H9 (cell line): Measurements from ENCODE around the gene SQOR. TPM values are rescaled to one million over a fixed set of nuclear protein-coding genes. Genes with fewer than 3 reads are reported as not detected.

Experiments used
- DNase-seq: peaks from one replicate; pipeline ENCODE4 v3.0.0-alpha.2; 2017
- H2AFZ ChIP-seq: one replicate; pipeline ENCODE4 v1.6.1; 2013; ENCODE audit warnings: mild to moderate bottlenecking, low read length, control low read depth, moderate library complexity
- H2AK5ac ChIP-seq: 2 replicates; pipeline ENCODE4 v1.6.1; 2013; ENCODE audit warnings: low read length, control low read depth, mixed read lengths; ENCODE audit not compliant: insufficient read length
- H2BK120ac ChIP-seq: one replicate; pipeline ENCODE4 v1.6.1; 2013; ENCODE audit warnings: low read depth, mild to moderate bottlenecking, low read length, control low read depth, inconsistent platforms; ENCODE audit not compliant: poor library complexity, severe bottlenecking
- H2BK12ac ChIP-seq: 2 replicates; pipeline ENCODE4 v1.6.1; 2013; ENCODE audit warnings: low read length, control low read depth, mixed read lengths, low read depth; ENCODE audit not compliant: insufficient read length
- H2BK15ac ChIP-seq: 2 replicates; pipeline ENCODE4 v1.6.1; 2013; ENCODE audit warnings: low read depth, low read length, control low read depth
- H2BK20ac ChIP-seq: one replicate; pipeline ENCODE4 v1.6.1; 2013; ENCODE audit warnings: low read depth, mild to moderate bottlenecking, low read length, control low read depth, inconsistent platforms; ENCODE audit not compliant: poor library complexity, severe bottlenecking
- H2BK5ac ChIP-seq: 2 replicates; pipeline ENCODE4 v1.6.1; 2013; ENCODE audit warnings: low read length, control low read depth, mixed read lengths; ENCODE audit not compliant: insufficient read length
- H3K14ac ChIP-seq: 2 replicates; pipeline ENCODE4 v1.6.1; 2013; ENCODE audit warnings: low read length, control low read depth; ENCODE audit not compliant: insufficient read depth
- H3K18ac ChIP-seq: 2 replicates; pipeline ENCODE4 v1.6.1; 2013; ENCODE audit warnings: low read depth, mild to moderate bottlenecking, mixed read lengths, low read length, control low read depth; ENCODE audit not compliant: insufficient read length
- H3K23ac ChIP-seq: 2 replicates; pipeline ENCODE4 v1.6.1; 2013; ENCODE audit warnings: low read length, control low read depth, mixed read lengths, low read depth; ENCODE audit not compliant: insufficient read length
- H3K23me2 ChIP-seq: 2 replicates; pipeline ENCODE4 v1.6.1; 2013; ENCODE audit warnings: low read depth, mild to moderate bottlenecking, mixed read lengths, low read length, control low read depth; ENCODE audit not compliant: insufficient read length, poor library complexity, severe bottlenecking
- H3K27ac ChIP-seq: 2 replicates; pipeline ENCODE4 v1.5.1; 2013; ENCODE audit warnings: low read length, control low read depth, mixed read lengths, low read depth; ENCODE audit not compliant: insufficient read length
- H3K27me3 ChIP-seq: 2 replicates; pipeline ENCODE4 v1.6.1; 2013; ENCODE audit warnings: low read length, control low read depth, inconsistent platforms; ENCODE audit not compliant: insufficient read depth
- H3K4ac ChIP-seq: 2 replicates; pipeline ENCODE4 v1.6.1; 2013; ENCODE audit warnings: low read depth, mild to moderate bottlenecking, control low read depth, inconsistent platforms, low read length, moderate library complexity
- H3K4me1 ChIP-seq: 2 replicates; pipeline ENCODE4 v1.6.1; 2013; ENCODE audit warnings: low read length, control low read depth, inconsistent platforms; ENCODE audit not compliant: insufficient read depth
- H3K4me2 ChIP-seq: 2 replicates; pipeline ENCODE4 v1.6.1; 2013; ENCODE audit warnings: low read length, control low read depth, mixed read lengths; ENCODE audit not compliant: insufficient read length, insufficient read depth
- H3K56ac ChIP-seq: 2 replicates; pipeline ENCODE4 v1.6.1; 2013; ENCODE audit warnings: low read depth, mild to moderate bottlenecking, mixed read lengths, low read length, control low read depth; ENCODE audit not compliant: insufficient read length
- H3K79me1 ChIP-seq: 2 replicates; pipeline ENCODE4 v1.6.1; 2013; ENCODE audit warnings: low read depth, mild to moderate bottlenecking, moderate library complexity, low read length, control low read depth, inconsistent platforms; ENCODE audit not compliant: insufficient read depth, poor library complexity, severe bottlenecking
- H3K79me2 ChIP-seq: 2 replicates; pipeline ENCODE4 v1.6.1; 2013; ENCODE audit warnings: low read length, control low read depth, inconsistent platforms; ENCODE audit not compliant: insufficient read depth
- H3K9ac ChIP-seq: 2 replicates; pipeline ENCODE4 v1.6.1; 2013; ENCODE audit warnings: low read length, control low read depth, mixed read lengths; ENCODE audit not compliant: insufficient read length; ENCODE audit errors: extremely low read depth
- H3K9me3 ChIP-seq: one replicate; pipeline ENCODE4 v1.6.1; 2013; ENCODE audit warnings: low read depth, low read length, inconsistent platforms; ENCODE audit not compliant: control insufficient read depth
- H3T11ph ChIP-seq: one replicate; pipeline ENCODE4 v1.6.1; 2013; ENCODE audit warnings: mild to moderate bottlenecking, low read length, control low read depth, inconsistent platforms
- H4K20me1 ChIP-seq: one replicate; pipeline ENCODE4 v1.6.1; 2013; ENCODE audit not compliant: control insufficient read depth, insufficient read length, insufficient read depth
- H4K5ac ChIP-seq: 2 replicates; pipeline ENCODE4 v1.6.1; 2013; ENCODE audit warnings: low read depth, mild to moderate bottlenecking, mixed read lengths, low read length, control low read depth; ENCODE audit not compliant: insufficient read length
- H4K8ac ChIP-seq: replicated peaks from 2 replicates; pipeline ENCODE4 v1.6.1; 2013; ENCODE audit warnings: low read length, control low read depth, mixed read lengths, low read depth; ENCODE audit not compliant: insufficient read length
- H4K91ac ChIP-seq: 2 replicates; pipeline ENCODE4 v1.6.1; 2013; ENCODE audit warnings: low read depth, mild to moderate bottlenecking, moderate library complexity, mixed read lengths, low read length, control low read depth; ENCODE audit not compliant: insufficient read length
- H3K27ac Mint-ChIP-seq, 3 experiments: 2 replicates in 2 of 3; 3 replicates in 1 of 3; pipeline ENCODE4 v1.8.0; 2020 to 2021; ENCODE audit warnings: mixed read lengths in 3 of 3, mild to moderate bottlenecking in 1 of 3, moderate library complexity in 1 of 3
- H3K27me3 Mint-ChIP-seq: 2 replicates; pipeline ENCODE4 v1.8.0; 2021; ENCODE audit warnings: low read depth, mild to moderate bottlenecking, moderate library complexity, mixed read lengths
- H3K36me3 Mint-ChIP-seq, 3 experiments: 2 replicates in 2 of 3; 3 replicates in 1 of 3; pipeline ENCODE4 v1.8.0; 2020 to 2021; ENCODE audit warnings: low read depth in 3 of 3, mixed read lengths in 3 of 3; ENCODE audit not compliant: insufficient read depth in 1 of 3
- H3K4me1 Mint-ChIP-seq, 2 experiments: 2 replicates each; pipeline ENCODE4 v1.8.0; 2020; ENCODE audit warnings: mixed read lengths in 2 of 2
- H3K4me3 Mint-ChIP-seq, 2 experiments: 2 replicates in 1 of 2; 3 replicates in 1 of 2; pipeline ENCODE4 v1.8.0; 2020 to 2021; ENCODE audit warnings: mild to moderate bottlenecking in 2 of 2, mixed read lengths in 2 of 2, moderate library complexity in 1 of 2
- H3K9me3 Mint-ChIP-seq, 2 experiments: 2 replicates in 1 of 2; 3 replicates in 1 of 2; pipeline ENCODE4 v1.8.0; 2020; ENCODE audit warnings: mild to moderate bottlenecking in 2 of 2, mixed read lengths in 2 of 2, moderate library complexity in 1 of 2
- WGBS: extraction: QIAGEN DNeasy Blood & Tissue Kit; methylation state at CpG from one replicate; pipeline ENCODE4 v1.1.7; 2013; ENCODE audit warnings: missing lambda C conversion rate, low lambda C conversion rate, mixed read lengths; ENCODE audit not compliant: insufficient read length; ENCODE audit errors: extremely low coverage; 5-methylcytosine and 5-hydroxymethylcytosine counted together
- total RNA-seq: library from RNA; stranded (reverse); gene quantifications from 2 replicates; pipeline ENCODE4 v1.2.1, GENCODE V29; 2021
- TF ChIP-seq, protein P1 (sequence below): fragments of 200-600 bp; sonication (generic); conservative IDR thresholded peaks from 3 replicates; pipeline ENCODE4 v1.8.0; 2021; ENCODE audit warnings: antibody characterized with exemption, mild to moderate bottlenecking

Gene SQOR
- total RNA-seq, 1 experiment from 2014 or later = 0.17 TPM

DNA sequence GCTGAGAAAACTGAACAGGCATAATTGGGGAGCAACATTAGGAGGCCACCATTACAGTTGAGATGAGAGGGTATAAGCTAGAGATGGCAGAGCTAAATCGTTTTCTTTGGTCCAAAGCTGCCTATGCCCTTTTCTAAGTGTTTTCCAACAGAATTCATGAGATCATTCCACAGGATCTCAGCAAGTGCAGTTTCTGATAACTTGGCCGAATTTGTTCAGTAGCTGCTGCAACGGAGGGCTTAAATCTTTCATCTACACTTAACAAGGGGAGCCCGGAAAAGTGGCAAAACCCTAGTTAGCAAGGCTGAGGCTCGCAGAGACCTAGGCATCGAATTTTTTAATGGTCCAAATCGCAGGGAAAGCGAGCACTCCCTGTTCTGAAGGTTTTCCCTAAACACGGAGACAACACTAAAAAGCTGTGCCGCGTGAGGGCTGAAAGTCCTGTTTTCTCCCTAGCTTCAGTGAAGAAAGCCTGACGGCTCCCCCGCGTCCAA, 48.2 kb upstream of the SQOR start:
- DNase-seq = no peak
- Histone ChIP-seq H2AFZ (no peak overlapping the region), H3K9ac (peak overlapping the region; percentile 95), H2AK5ac (peak overlapping the region; percentile 86), H3K9me3 (no peaks in the 10 kb centered on the region), H4K8ac (peak overlapping the region; percentile 96), H3K4me2 (peak overlapping the region; percentile 98), H3K14ac (peak overlapping the region; percentile 100; the same call in 1 of the 2 replicates), H3K27ac (peak overlapping the region; percentile 94), H2BK15ac (no peak overlapping the region), H2BK120ac (peak overlapping the region; percentile 74), H3K79me2 (peaks cover 5% of the 10 kb centered on the region; the same call in 1 of the 2 replicates), H3T11ph (peak overlapping the region; percentile 97), H3K23ac (peak overlapping the region; percentile 87), H3K4me1 (0 out of 2 replicates have a peak, but pooled peaks cover 3% of the 10 kb centered on the region), H3K27me3 (no peaks in the 10 kb centered on the region), H3K4ac (peak overlapping the region; percentile 83; the same call in 1 of the 2 replicates), H2BK12ac (peak overlapping the region; percentile 17), H4K5ac (peak overlapping the region; percentile 87), H2BK20ac (no peak overlapping the region), H2BK5ac (peak overlapping the region; percentile 98), H3K56ac (peak overlapping the region; percentile 68), H3K23me2 (peaks cover 11% of the 10 kb centered on the region), H3K79me1 (peaks cover 7% of the 10 kb centered on the region), H4K91ac (peak overlapping the region; percentile 27), H3K18ac (peak overlapping the region; percentile 100), H4K20me1 (peaks cover 2% of the 10 kb centered on the region)
- H3K27ac Mint-ChIP-seq = peak overlapping the region; percentile 100
- H3K27me3 Mint-ChIP-seq = peaks cover 8% of the 10 kb centered on the region
- peak overlapping the region; percentile 97 to 98 for H3K4me3 Mint-ChIP-seq
- H3K4me1 Mint-ChIP-seq = peaks cover 22 to 23% of the 10 kb centered on the region in 2 experiments
- TF ChIP-seq, protein P1, sequence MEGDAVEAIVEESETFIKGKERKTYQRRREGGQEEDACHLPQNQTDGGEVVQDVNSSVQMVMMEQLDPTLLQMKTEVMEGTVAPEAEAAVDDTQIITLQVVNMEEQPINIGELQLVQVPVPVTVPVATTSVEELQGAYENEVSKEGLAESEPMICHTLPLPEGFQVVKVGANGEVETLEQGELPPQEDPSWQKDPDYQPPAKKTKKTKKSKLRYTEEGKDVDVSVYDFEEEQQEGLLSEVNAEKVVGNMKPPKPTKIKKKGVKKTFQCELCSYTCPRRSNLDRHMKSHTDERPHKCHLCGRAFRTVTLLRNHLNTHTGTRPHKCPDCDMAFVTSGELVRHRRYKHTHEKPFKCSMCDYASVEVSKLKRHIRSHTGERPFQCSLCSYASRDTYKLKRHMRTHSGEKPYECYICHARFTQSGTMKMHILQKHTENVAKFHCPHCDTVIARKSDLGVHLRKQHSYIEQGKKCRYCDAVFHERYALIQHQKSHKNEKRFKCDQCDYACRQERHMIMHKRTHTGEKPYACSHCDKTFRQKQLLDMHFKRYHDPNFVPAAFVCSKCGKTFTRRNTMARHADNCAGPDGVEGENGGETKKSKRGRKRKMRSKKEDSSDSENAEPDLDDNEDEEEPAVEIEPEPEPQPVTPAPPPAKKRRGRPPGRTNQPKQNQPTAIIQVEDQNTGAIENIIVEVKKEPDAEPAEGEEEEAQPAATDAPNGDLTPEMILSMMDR = no peak
- H3K9me3 Mint-ChIP-seq = no peaks in the 10 kb centered on the region; a peak in 1 of 5 replicates
- H3K36me3 Mint-ChIP-seq = no peaks in the 10 kb centered on the region
- no CpG with 5 or more reads among the region's 14 CpGs for WGBS
